H1 (cell line): ENCODE measurements around the gene SAG. TPM values are rescaled to one million over a fixed set of nuclear protein-coding genes. Genes with fewer than 3 reads are reported as not detected.

Source experiments
- CTCF ChIA-PET: fragments of 300-600 bp; sonication (Branson Sonifier 250); formaldehyde crosslinking; loops from one replicate; lab custom pipeline; 2021; ENCODE audit not compliant: partially characterized antibody; lab: Charles Lee
- POLR2A ChIA-PET: fragments of 300-600 bp; sonication (Branson Sonifier 250); formaldehyde crosslinking; loops from one replicate; lab custom pipeline; 2021; ENCODE audit warnings: inconsistent platforms; ENCODE audit not compliant: partially characterized antibody; lab: Charles Lee
- DNase-seq, 2 experiments: peaks; one replicate each; pipeline versions ENCODE4 v3.0.0 to v3.0.0-alpha.2; 2010 to 2022; ENCODE audit warnings: low spot score in 2 of 2, low read depth in 1 of 2, mixed read lengths in 1 of 2
- FAIRE-seq: peaks from 2 replicates; lab custom pipeline; 2011; peaks lifted over from hg19 to GRCh38; lab: Jason Lieb, UNC
- H2AFZ ChIP-seq: 2 replicates; pipeline ENCODE4 v1.8.1; 2012; ENCODE audit warnings: low read length, inconsistent platforms
- H2AK5ac ChIP-seq: 2 replicates; pipeline ENCODE4 v1.6.1; 2013; ENCODE audit warnings: low read depth, low read length
- H2BK120ac ChIP-seq: replicated peaks from 2 replicates; pipeline ENCODE3; 2013; ENCODE audit warnings: low read depth, low read length, inconsistent platforms
- H2BK12ac ChIP-seq: 2 replicates; pipeline ENCODE4 v1.6.1; 2013; ENCODE audit warnings: low read depth, low read length
- H2BK15ac ChIP-seq: 2 replicates; pipeline ENCODE4 v1.6.1; 2013; ENCODE audit warnings: low read length
- H2BK20ac ChIP-seq: 2 replicates; pipeline ENCODE4 v1.6.1; 2013; ENCODE audit warnings: low read length
- H2BK5ac ChIP-seq: 2 replicates; pipeline ENCODE4 v1.6.1; 2013; ENCODE audit warnings: low read depth, low read length
- H3K14ac ChIP-seq: 2 replicates; pipeline ENCODE4 v1.6.1; 2013; ENCODE audit warnings: inconsistent platforms; ENCODE audit not compliant: insufficient read length
- H3K18ac ChIP-seq: 2 replicates; pipeline ENCODE4 v1.6.1; 2013; ENCODE audit warnings: low read length; ENCODE audit errors: extremely low read depth
- H3K23ac ChIP-seq: 2 replicates; pipeline ENCODE4 v1.6.1; 2013; ENCODE audit warnings: inconsistent platforms; ENCODE audit not compliant: insufficient read length
- H3K23me2 ChIP-seq: 2 replicates; pipeline ENCODE4 v1.6.1; 2013; ENCODE audit warnings: low read depth, low read length
- H3K27ac ChIP-seq: 2 replicates; pipeline ENCODE4 v1.6.1; 2011; ENCODE audit warnings: low read depth, low read length, inconsistent platforms
- H3K27me3 ChIP-seq, 4 experiments: replicated peaks in 1 of 4; 1 replicate in 1 of 4; 2 replicates in 3 of 4; pipeline versions ENCODE4 v1.6.1 to v1.8.1; 2011 to 2013; ENCODE audit warnings: low read length in 3 of 4, mild to moderate bottlenecking in 3 of 4, inconsistent platforms in 2 of 4, mixed read lengths in 2 of 4, moderate library complexity in 1 of 4; ENCODE audit not compliant: control insufficient read depth in 3 of 4, insufficient read depth in 3 of 4; ENCODE audit errors: extremely low read depth in 1 of 4
- H3K36me3 ChIP-seq, 4 experiments: 2 replicates each; pipeline versions ENCODE4 v1.6.1 to v1.8.1; 2011 to 2013; ENCODE audit warnings: mild to moderate bottlenecking in 4 of 4, low read length in 3 of 4, moderate library complexity in 2 of 4, control low read depth in 1 of 4, inconsistent platforms in 1 of 4; ENCODE audit not compliant: insufficient read depth in 4 of 4, control insufficient read depth in 2 of 4
- H3K4ac ChIP-seq: replicated peaks from 2 replicates; pipeline ENCODE3; 2013; ENCODE audit warnings: low read length, low read depth, mixed read lengths, inconsistent platforms; ENCODE audit not compliant: insufficient read length
- H3K4me1 ChIP-seq, 4 experiments: replicated peaks in 1 of 4; 1 replicate in 1 of 4; 2 replicates in 3 of 4; pipeline versions ENCODE4 v1.6.1 to v1.8.1; 2011 to 2013; ENCODE audit warnings: low read length in 3 of 4, inconsistent platforms in 2 of 4, mixed read lengths in 1 of 4; ENCODE audit not compliant: insufficient read depth in 4 of 4, control insufficient read depth in 3 of 4
- H3K4me2 ChIP-seq, 2 experiments: 2 replicates each; pipeline versions ENCODE4 v1.6.1 to v1.8.1; 2011 to 2013; ENCODE audit warnings: low read depth in 2 of 2, low read length in 2 of 2, control low read depth in 1 of 2, inconsistent platforms in 1 of 2, mild to moderate bottlenecking in 1 of 2; ENCODE audit not compliant: insufficient read depth in 1 of 2
- H3K4me3 ChIP-seq, 4 experiments: fragments of 200-600, 300-600 bp in 1 of 4; sonication (generic), shearing (Covaris generic), sonication (Bioruptor Twin) in 1 of 4; 2 replicates each; pipeline versions ENCODE4 v1.5.1 to v1.8.1; 2011 to 2016; ENCODE audit warnings: low read length in 4 of 4, low read depth in 3 of 4, control low read depth in 2 of 4, inconsistent platforms in 2 of 4, mild to moderate bottlenecking in 2 of 4, mixed read lengths in 1 of 4, moderate library complexity in 1 of 4; ENCODE audit not compliant: insufficient read depth in 2 of 4; ENCODE audit errors: extremely low read depth in 1 of 4
- H3K56ac ChIP-seq: replicated peaks from 2 replicates; pipeline ENCODE3; 2013; ENCODE audit warnings: low read depth, mild to moderate bottlenecking, mixed read lengths, low read length, inconsistent platforms; ENCODE audit not compliant: insufficient read length
- H3K79me1 ChIP-seq: 2 replicates; pipeline ENCODE4 v1.6.1; 2013; ENCODE audit warnings: low read depth, low read length, control low read depth
- H3K79me2 ChIP-seq, 2 experiments: 2 replicates each; pipeline versions ENCODE4 v1.6.1 to v1.8.1; 2012 to 2013; ENCODE audit warnings: low read length in 2 of 2, mild to moderate bottlenecking in 2 of 2, inconsistent platforms in 1 of 2; ENCODE audit not compliant: insufficient read depth in 2 of 2, control insufficient read depth in 1 of 2
- H3K9ac ChIP-seq, 4 experiments: replicated peaks in 1 of 4; 1 replicate in 1 of 4; 2 replicates in 3 of 4; pipeline versions ENCODE4 v1.6.1 to v1.8.1; 2011 to 2013; ENCODE audit warnings: low read depth in 3 of 4, low read length in 3 of 4, control low read depth in 2 of 4, mild to moderate bottlenecking in 2 of 4, moderate library complexity in 2 of 4, inconsistent platforms in 1 of 4; ENCODE audit errors: extremely low read depth in 1 of 4
- H3K9me3 ChIP-seq, 2 experiments: 2 replicates each; pipeline versions ENCODE4 v1.6.1 to v1.8.1; 2012 to 2013; ENCODE audit warnings: mild to moderate bottlenecking in 2 of 2, moderate library complexity in 2 of 2, control low read depth in 1 of 2, inconsistent platforms in 1 of 2, low read depth in 1 of 2, low read length in 1 of 2, mixed read lengths in 1 of 2; ENCODE audit not compliant: insufficient read depth in 2 of 2
- H4K20me1 ChIP-seq, 2 experiments: replicated peaks in 1 of 2; 2 replicates each; pipeline versions ENCODE3 to v1.8.1; 2011 to 2013; ENCODE audit warnings: inconsistent platforms in 2 of 2, low read length in 2 of 2, mild to moderate bottlenecking in 1 of 2; ENCODE audit not compliant: insufficient read depth in 2 of 2, control insufficient read depth in 1 of 2
- H4K5ac ChIP-seq: 2 replicates; pipeline ENCODE4 v1.6.1; 2013; ENCODE audit warnings: low read length, low read depth, mixed read lengths, inconsistent platforms; ENCODE audit not compliant: insufficient read length
- H4K8ac ChIP-seq: 2 replicates; pipeline ENCODE4 v1.8.0; 2013; ENCODE audit warnings: mild to moderate bottlenecking, moderate library complexity, low read length, inconsistent platforms; ENCODE audit not compliant: insufficient read depth; ENCODE audit errors: extremely low read depth
- H4K91ac ChIP-seq: replicated peaks from 2 replicates; pipeline ENCODE3; 2013; ENCODE audit warnings: low read length, mixed read lengths, inconsistent platforms; ENCODE audit not compliant: insufficient read length
- CEBPB ChIP-seq: IDR thresholded peaks from 2 replicates; pipeline ENCODE4 v1.6.1; 2012; ENCODE audit warnings: low read depth, low read length
- GTF2F1 ChIP-seq: IDR thresholded peaks from 2 replicates; pipeline ENCODE4 v1.6.1; 2012; ENCODE audit warnings: low read depth, low read length, improper control_type of control experiment, borderline replicate concordance
- NANOG ChIP-seq: IDR thresholded peaks from 2 replicates; pipeline ENCODE4 v1.6.1; 2011; ENCODE audit warnings: low read length, low read depth, mild to moderate bottlenecking, inconsistent platforms; ENCODE audit not compliant: insufficient read depth, poor library complexity, severe bottlenecking
- NRF1 ChIP-seq: IDR thresholded peaks from 2 replicates; pipeline ENCODE4 v1.6.1; 2011; ENCODE audit warnings: mild to moderate bottlenecking, low read depth, low read length, improper control_type of control experiment
- SP2 ChIP-seq: IDR thresholded peaks from 2 replicates; pipeline ENCODE4 v1.6.1; 2012; ENCODE audit warnings: mild to moderate bottlenecking, low read length, inconsistent platforms
- WGBS, 2 experiments: shearing (Covaris generic) in 1 of 2; methylation state at CpG; one replicate each; pipeline versions ENCODE4 v1.1.6 to v1.1.7; 2013 to 2015; ENCODE audit warnings: low lambda C conversion rate in 2 of 2, mixed read lengths in 2 of 2, inconsistent platforms in 1 of 2, low coverage in 1 of 2, missing lambda C conversion rate in 1 of 2; ENCODE audit not compliant: insufficient replicate concordance in 2 of 2, insufficient coverage in 1 of 2, insufficient read length in 1 of 2; ENCODE audit errors: extremely low coverage in 1 of 2, missing lambda C conversion rate in 1 of 2; 5-methylcytosine and 5-hydroxymethylcytosine counted together
- polyA plus RNA-seq, 7 experiments: library from polyadenylated mRNA; depleted of rRNA in 3 of 7; stranded (reverse) in 5 of 7; unstranded in 2 of 7; fragments of >200 nt in 5 of 7; fragments of 200-250 nt in 2 of 7; gene quantifications; 1 replicate in 5 of 7; 2 replicates in 1 of 7; 4 replicates in 1 of 7; pipeline versions ENCODE4 v1.2.1 to v1.2.3, GENCODE V29; 2011 to 2013; ENCODE audit warnings: missing spikeins in 2 of 7, mixed read lengths in 2 of 7
- total RNA-seq: library from RNA; stranded (reverse); fragmentation: NEBNext Ultra II Directional; extraction: Animal tissue kit (Norgen Biotek cat#: 25700); gene quantifications from 2 replicates; pipeline ENCODE4 v1.2.1, GENCODE V29; 2021

SAG gene
- total and polyA plus RNA-seq, 2 of the 8 experiments (the other 6 are each of a cell fraction or from before 2014, with no cell fraction given), result not detected

DNA sequence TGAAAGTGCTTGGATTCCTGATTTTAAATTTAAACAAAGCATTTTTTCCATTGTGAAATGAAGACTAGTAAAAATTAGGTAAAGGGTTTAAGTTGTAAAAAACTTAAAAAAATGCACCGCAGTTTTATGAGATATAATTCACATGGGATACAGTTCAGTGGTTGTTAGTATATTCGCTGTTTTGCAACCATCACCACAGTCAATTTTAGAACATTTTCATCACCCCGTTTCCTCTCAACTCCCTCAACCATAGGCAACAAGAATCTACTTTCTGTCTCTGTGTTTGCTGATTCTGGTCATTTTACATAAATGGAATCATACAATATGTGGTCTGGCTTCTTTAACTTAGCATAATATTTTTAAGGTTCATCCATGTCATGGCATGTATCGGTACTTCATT is 50.7 kb downstream of the SAG start:
- Histone ChIP-seq H3K9ac (no peak overlapping the region), H3K4me3 (no peak overlapping the region), H3K23ac (no peak overlapping the region), H2BK20ac (no peak overlapping the region), H3K14ac (no peak overlapping the region), H3K23me2 (peaks cover 11% of the 10 kb centered on the region), H2BK12ac (no peak overlapping the region), H3K56ac (no peak overlapping the region), H4K5ac (no peak overlapping the region), H4K91ac (no peak overlapping the region), H3K18ac (no peak overlapping the region), H3K4ac (no peak overlapping the region), H3K79me1 (peaks cover 3% of the 10 kb centered on the region; the same call in 1 of the 2 replicates), H4K20me1 (peaks cover 8 to 16% of the 10 kb centered on the region in 2 experiments), H2BK15ac (no peak overlapping the region), H4K8ac (no peak overlapping the region), H3K36me3 (no peaks in the 10 kb centered on the region), H3K79me2 (peaks cover 0 to 35% of the 10 kb centered on the region in 2 experiments; a peak in 2 of 4 replicates), H2AK5ac (no peak overlapping the region), H3K27me3 (peaks cover 0 to 18% (median 10%) of the 10 kb centered on the region in 4 experiments; a peak in 5 of 7 replicates), H2BK5ac (no peak overlapping the region), H3K4me1 (peaks cover 0 to 5% (median 2%) of the 10 kb centered on the region in 4 experiments; a peak in 4 of 7 replicates), H2AFZ (no peak overlapping the region), H2BK120ac (no peak overlapping the region), H3K27ac (no peak overlapping the region), H3K9me3 (no peaks in the 10 kb centered on the region), H3K4me2 (no peak overlapping the region)
- CTCF ChIA-PET, result interaction anchor here (0.8 to 1.6 kb wide), 5 partner anchors 13 to 378 kb away, joined by 3 to 4 read pairs (median 3); no protein-coding TSS in a partner anchor
- no peak for FAIRE-seq
- WGBS, 2 experiments, result 94% methylated on average over 4 of the region's 4 CpGs; no CpG with 5 or more reads in 1 of the 2 experiments
- POLR2A ChIA-PET, result no interaction called here
- no peak for DNase-seq
- TF ChIP-seq NRF1 (no peak), NANOG (no peak), CEBPB (no peak), GTF2F1 (no peak), SP2 (no peak)
